ENCODE measurements around the gene KLF12.

KLF12 gene

GRCh38 chr13:74134221-74134776, at the start of gene KLF12:
KLF12 (minus strand) TSS chr13:74134404.
- peak; percentile 73 for DNase-seq

GRCh38 chr13:74182491-74182890, 48.3 kb upstream of the KLF12 start:
- DNase-seq: no peak

- DNase-seq: no peak
These were observed 40.6 kb upstream of the KLF12 start for GRCh38 chr13:74174810-74175209.

- DNase-seq: no peak
These were observed 39.6 kb upstream of the KLF12 start for GRCh38 chr13:74173822-74174221.

GRCh38 chr13:74171641-74172040, 37.4 kb upstream of the KLF12 start:
- no peak for DNase-seq

GRCh38 chr13:74169676-74170075, 35.5 kb upstream of the KLF12 start:
- DNase-seq: no peak

- no peak for DNase-seq
These were observed 34.1 kb upstream of the KLF12 start for GRCh38 chr13:74168263-74168675.

GRCh38 chr13:74166261-74167004, 32.2 kb upstream of the KLF12 start:
- DNase-seq: no peak

- DNase-seq: no peak
These were observed 28.6 kb upstream of the KLF12 start for GRCh38 chr13:74162782-74163181.

GRCh38 chr13:74162135-74162534, 27.9 kb upstream of the KLF12 start:
- DNase-seq: no peak

GRCh38 chr13:74158571-74159352, 24.6 kb upstream of the KLF12 start:
- DNase-seq: no peak

GRCh38 chr13:74158028-74158427, 23.8 kb upstream of the KLF12 start:
- no peak for DNase-seq

- no peak for DNase-seq
These were observed 20.8 kb upstream of the KLF12 start for GRCh38 chr13:74154981-74155380.

- no peak for DNase-seq
These were observed 19.1 kb upstream of the KLF12 start for GRCh38 chr13:74153316-74153715.

- no peak for DNase-seq
These were observed 17.7 kb upstream of the KLF12 start for GRCh38 chr13:74151859-74152258.

- no peak for DNase-seq
These were observed 14.1 kb upstream of the KLF12 start for GRCh38 chr13:74148352-74148751.

GRCh38 chr13:74145249-74145975, 11.2 kb upstream of the KLF12 start:
- DNase-seq: no peak

GRCh38 chr13:74144269-74144668, 10.1 kb upstream of the KLF12 start:
- no peak for DNase-seq

- no peak for DNase-seq
These were observed 8.1 kb upstream of the KLF12 start for GRCh38 chr13:74142257-74142656.

- DNase-seq: no peak
These were observed 4.0 kb upstream of the KLF12 start for GRCh38 chr13:74138241-74138640.

GRCh38 chr13:74136084-74136658, 2.0 kb upstream of the KLF12 start:
- no peak for DNase-seq

- DNase-seq: peak; percentile 37
These were observed 1.3 kb upstream of the KLF12 start for GRCh38 chr13:74135326-74136083.

Data from GOT3 (cell line).